GM20000 (cell line): ENCODE data around the gene LAMB4.

ENCODE experiments used
- DNase-seq: peaks from one replicate; pipeline ENCODE4 v3.0.0; 2012; ENCODE audit warnings: low spot score
- TF ChIP-seq, protein P1 (sequence below): IDR thresholded peaks from 2 replicates; pipeline ENCODE4 v1.5.1; 2012; ENCODE audit warnings: mild to moderate bottlenecking, control low read depth; ENCODE audit errors: extremely low read depth, missing control alignments

Gene LAMB4

DNA sequence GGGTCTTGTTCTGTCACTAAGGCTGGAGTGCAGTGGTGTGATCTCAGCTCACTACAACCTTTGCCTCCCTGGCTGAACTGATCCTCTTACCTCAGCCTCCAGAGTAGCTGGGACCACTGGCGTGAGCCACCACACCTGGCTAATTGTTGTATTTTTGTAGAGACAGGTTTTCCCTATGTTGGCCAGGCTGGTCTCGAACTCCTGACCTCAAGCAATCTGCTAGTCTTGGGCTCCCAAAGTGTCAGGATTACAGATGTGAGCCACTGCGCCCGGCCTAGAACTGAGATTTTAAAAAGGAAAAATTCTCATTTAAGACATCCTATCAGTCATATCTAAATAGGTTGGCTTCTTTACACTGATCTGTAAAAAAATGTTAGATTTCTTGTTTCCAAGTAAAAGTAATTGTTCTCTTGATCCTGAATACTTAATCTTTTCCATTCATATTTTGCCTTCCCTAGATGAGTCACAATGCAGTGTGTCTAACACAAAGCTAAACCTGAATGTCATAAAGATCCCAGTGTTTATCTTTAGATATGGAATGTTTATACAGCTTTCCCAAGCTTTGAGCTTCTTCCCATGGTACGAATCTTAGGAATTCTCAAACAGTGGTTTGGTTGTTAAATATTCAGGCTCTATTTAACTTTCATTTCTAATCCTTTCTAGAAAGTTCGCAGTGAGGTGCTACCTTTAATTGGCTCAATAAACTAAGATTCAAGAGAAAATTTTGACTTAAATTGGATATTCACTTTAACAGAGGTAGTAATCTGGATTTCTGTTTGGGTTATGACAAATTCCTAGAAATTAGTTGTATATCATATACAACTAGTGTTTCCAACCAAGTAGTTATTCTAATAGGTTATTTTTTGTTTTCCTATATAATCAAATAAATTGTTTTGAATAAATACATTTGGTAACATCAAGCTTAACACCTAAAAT lies 115.1 kb downstream of the LAMB4 start:
- DNase-seq: no peak
- TF ChIP-seq, protein P1, sequence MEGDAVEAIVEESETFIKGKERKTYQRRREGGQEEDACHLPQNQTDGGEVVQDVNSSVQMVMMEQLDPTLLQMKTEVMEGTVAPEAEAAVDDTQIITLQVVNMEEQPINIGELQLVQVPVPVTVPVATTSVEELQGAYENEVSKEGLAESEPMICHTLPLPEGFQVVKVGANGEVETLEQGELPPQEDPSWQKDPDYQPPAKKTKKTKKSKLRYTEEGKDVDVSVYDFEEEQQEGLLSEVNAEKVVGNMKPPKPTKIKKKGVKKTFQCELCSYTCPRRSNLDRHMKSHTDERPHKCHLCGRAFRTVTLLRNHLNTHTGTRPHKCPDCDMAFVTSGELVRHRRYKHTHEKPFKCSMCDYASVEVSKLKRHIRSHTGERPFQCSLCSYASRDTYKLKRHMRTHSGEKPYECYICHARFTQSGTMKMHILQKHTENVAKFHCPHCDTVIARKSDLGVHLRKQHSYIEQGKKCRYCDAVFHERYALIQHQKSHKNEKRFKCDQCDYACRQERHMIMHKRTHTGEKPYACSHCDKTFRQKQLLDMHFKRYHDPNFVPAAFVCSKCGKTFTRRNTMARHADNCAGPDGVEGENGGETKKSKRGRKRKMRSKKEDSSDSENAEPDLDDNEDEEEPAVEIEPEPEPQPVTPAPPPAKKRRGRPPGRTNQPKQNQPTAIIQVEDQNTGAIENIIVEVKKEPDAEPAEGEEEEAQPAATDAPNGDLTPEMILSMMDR: no peak

DNA sequence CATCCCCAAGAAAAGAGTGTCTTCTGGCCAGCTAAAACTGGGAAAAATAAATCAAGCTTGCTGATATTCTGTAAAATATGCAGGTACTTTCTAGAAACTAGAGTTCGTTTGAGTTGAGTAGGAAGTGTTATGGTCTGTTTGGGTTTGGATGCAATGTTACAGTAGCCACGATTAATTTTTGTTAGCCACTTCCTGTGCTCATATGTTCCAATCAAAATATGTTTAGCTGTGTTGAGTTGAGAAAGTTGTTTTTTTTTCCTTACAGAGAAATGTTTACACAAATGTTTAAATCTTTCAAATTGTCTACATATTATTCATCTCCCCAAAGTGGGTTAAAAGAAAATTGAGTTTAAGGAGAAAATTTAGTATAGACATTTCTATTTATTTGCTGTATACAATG lies 115.9 kb downstream of the LAMB4 start:
- TF ChIP-seq, protein P1: no peak
- DNase-seq: no peak

DNA sequence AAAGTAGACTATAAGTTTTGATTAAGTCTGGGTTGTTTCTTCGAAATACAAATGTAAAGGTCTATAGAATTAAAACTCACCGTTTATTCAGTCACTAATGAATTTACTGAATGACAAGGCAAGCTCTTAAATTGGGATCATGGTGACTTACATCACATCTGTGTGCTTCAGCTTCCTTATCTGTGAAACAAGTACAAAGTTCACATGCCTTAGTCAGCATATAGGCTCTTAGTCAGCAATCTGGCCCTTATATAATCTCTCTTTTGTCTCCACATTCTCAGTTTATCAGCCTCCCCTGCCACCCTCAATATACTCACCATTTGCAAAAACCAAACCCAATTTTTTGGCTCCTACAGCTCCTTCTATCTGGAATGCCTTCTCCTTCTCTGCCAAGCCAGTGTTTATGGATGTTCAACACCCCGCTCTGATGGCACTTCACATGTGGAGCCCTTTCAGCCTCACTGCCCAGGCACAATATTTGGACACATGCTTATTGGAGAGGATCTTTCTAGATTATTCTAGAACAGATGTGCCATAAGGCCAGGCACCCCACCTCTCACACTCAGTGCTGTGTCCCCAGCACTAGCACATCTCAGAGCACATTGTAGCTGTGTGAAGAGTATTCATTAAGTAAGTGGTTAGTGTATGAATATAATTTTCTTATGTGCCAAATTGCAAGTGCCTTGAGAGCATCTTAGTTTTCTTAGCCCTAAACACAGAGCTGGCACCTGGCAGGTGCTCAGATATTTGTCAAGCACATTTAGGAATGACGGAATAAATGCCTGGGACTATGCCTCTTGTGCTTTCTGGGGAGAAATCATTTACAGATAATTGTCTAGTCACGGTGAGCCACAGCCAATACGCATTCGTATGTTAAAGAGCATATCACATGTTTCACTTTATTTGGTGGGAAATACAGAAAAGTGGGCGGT lies 117.4 kb downstream of the LAMB4 start:
- TF ChIP-seq, protein P1: no peak

DNA sequence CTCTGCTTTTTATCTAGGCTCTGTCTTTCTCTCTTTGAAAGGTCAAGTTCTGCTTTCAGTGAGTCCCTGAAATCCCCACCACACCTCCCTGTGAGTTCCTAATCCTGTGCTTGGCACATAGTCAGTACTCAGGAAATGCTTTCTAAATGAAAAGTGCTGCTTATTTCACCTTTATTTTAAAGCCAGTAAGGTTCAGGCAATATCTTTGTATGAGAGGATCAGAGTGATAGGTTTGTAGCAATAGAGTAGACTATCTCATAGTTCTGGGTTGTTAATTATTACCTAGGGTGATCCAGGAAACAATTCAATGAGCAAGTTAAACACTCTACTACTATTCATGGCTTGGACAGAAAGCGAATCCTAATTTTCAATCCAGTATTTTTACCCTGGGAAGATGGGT lies 119.8 kb downstream of the LAMB4 start:
- TF ChIP-seq, protein P1: no peak
- no peak for DNase-seq

More for the DNA sequence above, 117.4 kb downstream of the LAMB4 start:
- no peak for DNase-seq

DNA sequence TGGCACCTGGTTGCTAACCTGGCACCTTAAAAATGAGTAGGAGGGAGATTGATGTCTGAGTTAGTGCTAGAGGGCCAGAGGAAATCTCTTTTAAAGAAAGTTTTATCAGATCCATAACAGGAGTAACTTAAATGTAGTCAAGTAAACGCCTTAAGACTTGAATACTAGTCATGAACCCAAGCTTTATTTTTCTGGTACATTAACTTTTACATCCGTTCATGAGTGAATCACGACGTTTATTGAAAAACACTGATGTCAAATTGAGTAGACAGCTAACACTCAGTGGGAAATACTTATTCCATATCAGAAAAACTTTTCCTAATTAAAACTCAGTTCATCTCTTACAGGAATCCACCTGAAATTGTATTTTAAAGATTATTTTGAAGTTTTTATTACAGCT lies 120.3 kb downstream of the LAMB4 start:
- TF ChIP-seq, protein P1: no peak
- DNase-seq: no peak

DNA sequence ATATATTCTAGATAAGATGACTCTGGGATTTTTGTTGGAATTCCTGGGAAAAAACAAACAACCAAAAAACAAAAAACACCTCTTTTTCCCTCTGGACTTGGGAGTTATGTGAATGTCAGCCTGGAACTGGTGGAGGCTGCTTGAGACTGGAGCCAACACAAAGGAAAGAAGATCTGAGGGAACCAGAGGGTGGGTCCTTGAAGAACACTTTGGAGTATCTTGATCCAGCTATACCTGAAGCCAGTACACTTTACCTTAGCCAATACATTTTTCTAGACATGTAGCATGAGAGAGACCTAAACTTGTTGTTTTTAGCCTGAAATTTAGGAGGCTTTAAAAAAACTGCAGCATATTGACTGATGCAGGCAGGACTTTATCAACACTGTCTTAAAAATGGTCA lies 121.3 kb downstream of the LAMB4 start:
- TF ChIP-seq, protein P1: no peak
- no peak for DNase-seq

DNA sequence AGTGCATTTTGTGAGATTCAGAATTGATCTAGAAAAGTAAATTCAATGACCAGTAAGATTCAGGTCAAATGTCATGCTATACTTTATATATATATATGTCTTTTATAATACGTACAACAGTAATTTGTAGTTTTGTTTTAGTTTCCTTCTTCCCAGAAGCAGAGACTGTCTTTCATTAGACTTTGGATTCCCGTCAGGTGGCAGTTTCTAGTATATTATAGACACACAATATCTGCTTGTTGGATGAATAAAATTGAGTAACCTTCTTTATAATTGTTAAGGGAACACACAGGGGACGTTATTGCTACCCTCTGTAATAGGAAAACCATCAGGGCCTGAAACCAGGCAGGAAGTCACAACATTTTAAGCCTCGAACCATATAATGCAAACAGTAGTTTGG lies 121.9 kb downstream of the LAMB4 start:
- TF ChIP-seq, protein P1: no peak
- no peak for DNase-seq
